Transverse colon (tissue), 4 donors: ENCODE data around the gene IL19. TPM values are rescaled to one million over a fixed set of nuclear protein-coding genes. Genes with fewer than 3 reads are reported as not detected.

ENCODE experiments used
- DNase-seq: peaks from one replicate; pipeline ENCODE4 v3.0.0-alpha.2; 2019
- H3K27ac ChIP-seq, 4 donors: fragments of 200-600 bp; sonication (generic); 2 replicates each; pipeline ENCODE4 v1.5.1; 2016 to 2018; ENCODE audit warnings: inconsistent platforms in 4 of 4
- H3K27me3 ChIP-seq: fragments of 200-600 bp; sonication (generic); 2 replicates; pipeline ENCODE4 v1.5.1; 2017; ENCODE audit warnings: inconsistent platforms
- H3K36me3 ChIP-seq, 4 donors: fragments of 200-600 bp; sonication (generic); 2 replicates each; pipeline ENCODE4 v1.5.1; 2017 to 2019; ENCODE audit warnings: inconsistent platforms in 4 of 4
- H3K4me1 ChIP-seq, 4 donors: fragments of 200-600 bp; sonication (generic); 2 replicates each; pipeline ENCODE4 v1.5.1; 2017 to 2020; ENCODE audit warnings: inconsistent platforms in 4 of 4
- H3K4me3 ChIP-seq, 4 donors: fragments of 200-600 bp; sonication (generic); 1 replicate in 1 of 4; 2 replicates in 3 of 4; pipeline versions ENCODE4 v1.5.1 to v1.6.1; 2017 to 2019; ENCODE audit warnings: inconsistent platforms in 4 of 4
- H3K9me3 ChIP-seq, 2 donors: fragments of 200-600 bp; sonication (generic); 2 replicates each; pipeline ENCODE4 v1.5.1; 2017 to 2019; ENCODE audit warnings: inconsistent platforms in 2 of 2
- CTCF ChIP-seq, 5 experiments: fragments of 200-600 bp in 3 of 5; fragments of 450-650 bp in 2 of 5; sonication (generic) in 3 of 5; IDR thresholded peaks; 1 replicate in 2 of 5; 2 replicates in 3 of 5; pipeline ENCODE4 v1.5.1; 2016 to 2017; ENCODE audit warnings: antibody characterized with exemption in 5 of 5, inconsistent platforms in 3 of 5, mild to moderate bottlenecking in 2 of 5, moderate library complexity in 1 of 5
- EP300 ChIP-seq: sonication (generic); formaldehyde crosslinking; IDR thresholded peaks from one replicate; pipeline ENCODE4 v1.6.1; 2017; ENCODE audit warnings: antibody characterized with exemption, low read depth
- POLR2A ChIP-seq: fragments of 450-650 bp; IDR thresholded peaks from one replicate; pipeline ENCODE4 v1.6.1; 2016; ENCODE audit warnings: antibody characterized with exemption, mild to moderate bottlenecking, moderate library complexity
- POLR2AphosphoS5 ChIP-seq, 3 donors: sonication (generic); formaldehyde crosslinking; IDR thresholded peaks; one replicate each; pipeline ENCODE4 v1.6.1; 2016; ENCODE audit warnings: antibody characterized with exemption in 3 of 3
- WGBS, 2 donors: methylation state at CpG; one replicate each; pipeline ENCODE4 v1.1.5; 2018; ENCODE audit warnings: low coverage in 1 of 2; 5-methylcytosine and 5-hydroxymethylcytosine counted together
- in situ Hi-C, 4 donors: fragments of 200-750 bp; cut with MboI; loops; one replicate each; pipeline versions ENCODE4 v1.15.0 to v1.15.1; 2017; ENCODE audit warnings: low sequenced_read_pairs in 3 of 4, low pct_ligation_motif_present in 1 of 4, low pct_unique_long_range_greater_than_20kb in 1 of 4
- intact Hi-C: fragments of 100-400 bp; cut with DNase I; formaldehyde crosslinking; loops from one replicate; pipeline ENCODE4 v1.15.1; 2023; ENCODE audit warnings: low total_unique reads
- total RNA-seq, 4 donors: library from RNA; depleted of rRNA; stranded (reverse); fragments of >200 nt; gene quantifications; one replicate each; pipeline ENCODE4 v1.1.0, GENCODE V29; 2016

IL19 gene
- total RNA-seq, 4 donors from 2014 or later = not detected

GRCh38 chr1:206786212-206786886 lies 15.8 kb downstream of the IL19 start:
- DNase-seq = no peak
- TF ChIP-seq POLR2AphosphoS5 (IDR thresholded peaks at IDR 0.05) (no peak), POLR2A (no peak), CTCF (IDR thresholded peaks at IDR 0.05) (no peak), EP300 (no peak)
- in situ Hi-C loops = no loop called here
- H3K4me3 ChIP-seq = no peak overlapping the region
- no peaks in the 10 kb centered on the region for H3K9me3 ChIP-seq
- no peak overlapping the region for H3K27ac ChIP-seq
- no peaks in the 10 kb centered on the region for H3K36me3 ChIP-seq
- intact Hi-C loops = no loop called here
- 74 to 76% methylated on average over 5 of the region's 5 CpGs for WGBS, 2 donors
- no peaks in the 10 kb centered on the region for H3K27me3 ChIP-seq
- no peaks in the 10 kb centered on the region for H3K4me1 ChIP-seq

- no peak for DNase-seq
- H3K4me3 ChIP-seq = no peak overlapping the region
- no peaks in the 10 kb centered on the region for H3K36me3 ChIP-seq
- in situ Hi-C loops = no loop called here
- intact Hi-C loops = no loop called here
- TF ChIP-seq POLR2AphosphoS5 (IDR thresholded peaks at IDR 0.05) (no peak), POLR2A (no peak), EP300 (no peak), CTCF (IDR thresholded peaks at IDR 0.05) (no peak)
- no peaks in the 10 kb centered on the region for H3K27me3 ChIP-seq
- no peaks in the 10 kb centered on the region for H3K9me3 ChIP-seq
- WGBS, 2 donors = 92 to 93% methylated on average over 5 of the region's 5 CpGs
- H3K4me1 ChIP-seq = no peaks in the 10 kb centered on the region
- H3K27ac ChIP-seq = no peak overlapping the region
Measured at GRCh38 chr1:206787891-206788290, 17.3 kb downstream of the IL19 start.

DNA sequence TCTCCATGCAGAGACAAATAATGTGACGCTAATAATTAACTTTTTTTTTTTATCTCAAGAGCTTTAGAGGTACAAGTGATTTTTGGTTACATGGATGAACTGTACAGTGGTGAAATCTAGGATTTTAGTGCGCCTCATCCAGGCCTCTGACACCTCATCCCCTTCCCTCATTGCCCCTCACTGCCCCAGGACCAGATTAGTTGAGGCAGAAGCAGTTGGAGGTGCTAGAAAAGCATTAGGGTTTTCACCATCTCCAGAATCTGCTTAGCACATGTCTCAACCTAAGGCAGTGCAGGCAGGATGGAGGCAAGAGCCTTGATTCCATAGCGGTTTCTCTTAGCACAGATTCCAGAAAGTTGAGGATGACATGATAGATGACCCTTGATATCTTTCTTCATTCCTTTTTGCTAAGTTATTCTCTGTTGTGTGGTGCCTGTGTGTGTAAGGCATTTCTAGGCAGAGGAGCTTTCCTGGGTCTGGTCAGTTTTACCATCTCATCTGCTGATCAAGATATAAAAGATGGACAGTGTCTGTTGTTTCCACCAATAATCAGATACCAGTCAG lies 18.0 kb downstream of the IL19 start:
- 96 to 99% methylated on average over 2 to 3 of the region's 3 CpGs for WGBS, 2 donors
- in situ Hi-C loops = no loop called here

More for the DNA sequence above, 18.0 kb downstream of the IL19 start:
- Histone ChIP-seq H3K27me3 (no peaks in the 10 kb centered on the region), H3K9me3 (no peaks in the 10 kb centered on the region), H3K4me3 (no peak overlapping the region), H3K4me1 (no peaks in the 10 kb centered on the region), H3K36me3 (no peaks in the 10 kb centered on the region), H3K27ac (no peak overlapping the region)
- intact Hi-C loops = no loop called here
- no peak for TF ChIP-seq CTCF (IDR thresholded peaks at IDR 0.05)
- no peak for TF ChIP-seq POLR2AphosphoS5 (IDR thresholded peaks at IDR 0.05)
- TF ChIP-seq EP300 = no peak
- TF ChIP-seq POLR2A = no peak
- no peak for DNase-seq
